MCF 10A (cell line): ENCODE measurements around the gene PDZRN3. TPM values are rescaled to one million over a fixed set of nuclear protein-coding genes. Genes with fewer than 3 reads are reported as not detected.

Source experiments
- BruUV-seq: library from RNA; stranded (reverse); fragments of 400-500 nt; replicated peaks from 2 replicates; lab custom pipeline; 2021; lab: Mats Ljungman, UMichigan
- CTCF ChIA-PET: fragments of 300-600 bp; sonication (Branson Sonifier 250); formaldehyde crosslinking; extraction: SDS; loops from one replicate; lab custom pipeline; 2021; ENCODE audit warnings: antibody characterized with exemption, inconsistent platforms; lab: Yijun Ruan, JAX
- POLR2A ChIA-PET: fragments of 300-600, 350-650 bp; sonication (Branson Sonifier 250); formaldehyde crosslinking; extraction: SDS; loops from one replicate; lab custom pipeline; 2020; ENCODE audit warnings: antibody characterized with exemption, inconsistent platforms; lab: Yijun Ruan, JAX
- DNase-seq: peaks from one replicate; pipeline ENCODE4 v3.0.0-alpha.2; 2018; ENCODE audit not compliant: unreplicated experiment
- H3K27ac Mint-ChIP-seq: one replicate; pipeline ENCODE4 v1.8.0; 2022; ENCODE audit warnings: mild to moderate bottlenecking, low read depth, mixed read lengths; ENCODE audit not compliant: unreplicated experiment
- H3K27me3 Mint-ChIP-seq: one replicate; pipeline ENCODE4 v1.8.0; 2022; ENCODE audit warnings: mixed read lengths; ENCODE audit not compliant: insufficient read depth, unreplicated experiment
- H3K36me3 Mint-ChIP-seq: one replicate; pipeline ENCODE4 v1.8.0; 2022; ENCODE audit warnings: mild to moderate bottlenecking, moderate library complexity, mixed read lengths; ENCODE audit not compliant: insufficient read depth, unreplicated experiment
- H3K4me1 Mint-ChIP-seq: one replicate; pipeline ENCODE4 v1.8.0; 2022; ENCODE audit warnings: mixed read lengths; ENCODE audit not compliant: insufficient read depth, unreplicated experiment
- H3K4me3 Mint-ChIP-seq: one replicate; pipeline ENCODE4 v1.8.0; 2022; ENCODE audit warnings: mild to moderate bottlenecking, moderate library complexity, mixed read lengths; ENCODE audit not compliant: unreplicated experiment
- H3K9me3 Mint-ChIP-seq: one replicate; pipeline ENCODE4 v1.8.0; 2022; ENCODE audit warnings: mixed read lengths; ENCODE audit not compliant: unreplicated experiment
- intact Hi-C: fragments of 100-400 bp; cut with micrococcal nuclease; formaldehyde crosslinking; loops from 2 replicates; pipeline ENCODE4 v1.14.1; 2022
- total RNA-seq: library from RNA; stranded (reverse); gene quantifications from 2 replicates; pipeline ENCODE4 v1.2.3, GENCODE V29; 2022
- TF ChIP-seq, protein P1 (sequence below): fragments of 200-600 bp; IDR thresholded peaks from one replicate; pipeline ENCODE4 v1.8.0; 2022; ENCODE audit warnings: antibody characterized with exemption, mild to moderate bottlenecking; ENCODE audit not compliant: unreplicated experiment

The PDZRN3 gene
- total RNA-seq, 1 experiment from 2014 or later = not detected

DNA sequence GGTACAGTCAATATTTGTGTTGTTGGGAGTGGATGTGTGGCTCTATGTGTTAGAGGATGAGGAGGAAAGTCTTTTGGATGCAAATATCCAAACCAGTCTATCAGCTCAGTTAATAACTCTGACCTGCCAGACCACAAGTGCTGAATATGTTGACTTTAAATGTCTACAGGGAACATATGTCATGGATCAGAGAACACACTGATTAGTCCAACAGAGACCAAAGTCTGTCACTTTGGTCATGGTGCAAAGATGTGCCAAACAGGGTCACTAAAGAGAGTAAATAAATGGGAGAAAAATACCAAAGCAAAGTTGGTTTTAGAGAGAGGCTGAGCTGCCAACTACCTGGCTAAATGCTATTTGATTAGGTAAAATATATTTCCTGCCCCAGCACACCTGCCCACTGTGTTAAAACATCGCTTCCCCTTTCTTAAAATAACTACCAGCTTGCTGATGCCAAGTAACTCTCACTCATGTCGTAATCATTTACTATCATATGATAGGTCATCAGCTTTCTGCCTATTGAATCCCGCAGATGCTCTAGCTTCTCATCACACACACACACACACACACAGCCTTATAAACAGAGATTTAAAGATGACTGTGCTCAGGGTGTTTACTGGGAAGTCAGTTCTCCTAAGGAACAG, 173.3 kb downstream of the PDZRN3 start:
- intact Hi-C loops = no loop called here
- Mint-ChIP-seq H3K27ac (no peak overlapping the region), H3K27me3 (no peaks in the 10 kb centered on the region), H3K4me1 (no peaks in the 10 kb centered on the region), H3K4me3 (no peak overlapping the region), H3K36me3 (no peaks in the 10 kb centered on the region), H3K9me3 (no peaks in the 10 kb centered on the region)
- BruUV-seq = no TSS peak
- CTCF ChIA-PET = interaction anchor here (0.9 to 2.5 kb wide), 4 partner anchors 51 to 396 kb away, joined by 3 to 12 read pairs (median 5); no protein-coding TSS in a partner anchor
- TF ChIP-seq, protein P1, sequence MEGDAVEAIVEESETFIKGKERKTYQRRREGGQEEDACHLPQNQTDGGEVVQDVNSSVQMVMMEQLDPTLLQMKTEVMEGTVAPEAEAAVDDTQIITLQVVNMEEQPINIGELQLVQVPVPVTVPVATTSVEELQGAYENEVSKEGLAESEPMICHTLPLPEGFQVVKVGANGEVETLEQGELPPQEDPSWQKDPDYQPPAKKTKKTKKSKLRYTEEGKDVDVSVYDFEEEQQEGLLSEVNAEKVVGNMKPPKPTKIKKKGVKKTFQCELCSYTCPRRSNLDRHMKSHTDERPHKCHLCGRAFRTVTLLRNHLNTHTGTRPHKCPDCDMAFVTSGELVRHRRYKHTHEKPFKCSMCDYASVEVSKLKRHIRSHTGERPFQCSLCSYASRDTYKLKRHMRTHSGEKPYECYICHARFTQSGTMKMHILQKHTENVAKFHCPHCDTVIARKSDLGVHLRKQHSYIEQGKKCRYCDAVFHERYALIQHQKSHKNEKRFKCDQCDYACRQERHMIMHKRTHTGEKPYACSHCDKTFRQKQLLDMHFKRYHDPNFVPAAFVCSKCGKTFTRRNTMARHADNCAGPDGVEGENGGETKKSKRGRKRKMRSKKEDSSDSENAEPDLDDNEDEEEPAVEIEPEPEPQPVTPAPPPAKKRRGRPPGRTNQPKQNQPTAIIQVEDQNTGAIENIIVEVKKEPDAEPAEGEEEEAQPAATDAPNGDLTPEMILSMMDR = no peak
- POLR2A ChIA-PET = no interaction called here
- DNase-seq = no peak

DNA sequence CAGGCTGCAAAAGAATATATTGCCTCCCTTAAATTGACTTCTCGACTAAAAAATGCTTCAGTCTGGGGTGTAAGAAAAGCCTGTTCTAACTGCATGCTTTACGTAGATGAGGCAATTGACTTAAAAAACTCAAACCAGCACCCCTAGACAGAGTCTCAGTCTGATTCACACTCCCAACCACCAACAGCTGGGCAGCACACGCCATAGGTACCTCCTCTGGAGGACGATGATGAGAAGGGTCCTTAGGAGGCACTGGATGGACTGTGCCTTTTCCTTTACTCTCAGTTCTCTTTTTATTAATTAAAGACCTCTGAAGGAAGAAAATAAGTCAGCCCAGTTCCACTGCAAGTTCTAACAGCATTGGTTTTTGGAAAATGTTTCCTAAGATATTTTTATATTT, 175.0 kb downstream of the PDZRN3 start:
- Mint-ChIP-seq H3K4me3 (no peak overlapping the region), H3K9me3 (no peaks in the 10 kb centered on the region), H3K4me1 (no peaks in the 10 kb centered on the region), H3K36me3 (no peaks in the 10 kb centered on the region), H3K27me3 (peaks cover 6% of the 10 kb centered on the region), H3K27ac (no peak overlapping the region)
- TF ChIP-seq, protein P1 = no peak
- no peak for DNase-seq
- ChIA-PET CTCF (interaction anchor here (0.5 to 2.5 kb wide), 3 partner anchors 53 to 399 kb away, joined by 3 to 12 read pairs (median 5); no protein-coding TSS in a partner anchor), POLR2A (interaction anchor here (0.5 kb wide), 1 partner anchor 17 kb away, joined by 6 read pairs; no protein-coding TSS in a partner anchor)
- intact Hi-C loops = no loop called here
- BruUV-seq = no TSS peak

DNA sequence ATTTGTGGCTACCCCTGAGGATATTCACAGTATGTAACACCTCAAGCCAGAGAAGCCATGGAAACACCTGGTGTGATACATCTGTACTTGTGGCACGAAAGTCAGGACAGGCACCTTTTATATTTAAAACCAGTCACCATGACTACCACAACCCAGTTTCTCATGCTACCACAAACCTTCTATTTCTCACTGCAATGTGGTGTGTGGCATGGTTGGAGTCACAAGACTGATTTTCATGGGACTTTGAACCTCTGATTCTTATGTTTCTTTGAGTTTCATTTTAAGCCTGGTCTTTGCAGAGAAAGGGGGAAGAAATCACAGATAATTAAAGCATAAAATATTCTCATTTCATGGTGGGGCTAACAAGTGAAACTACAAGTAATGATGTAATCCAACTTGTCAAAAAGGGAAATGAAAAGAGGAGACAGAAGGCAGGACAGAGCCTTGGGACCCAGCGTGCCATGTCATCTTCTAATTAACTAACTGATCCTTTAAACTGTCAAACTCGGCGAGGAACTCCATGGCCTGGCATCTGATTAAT, 175.9 kb downstream of the PDZRN3 start:
- CTCF ChIA-PET = interaction anchor here (1.1 to 1.5 kb wide), 2 partner anchors 16 to 400 kb away, joined by 5 read pairs; no protein-coding TSS in a partner anchor
- no peaks in the 10 kb centered on the region for H3K36me3 Mint-ChIP-seq

DNA sequence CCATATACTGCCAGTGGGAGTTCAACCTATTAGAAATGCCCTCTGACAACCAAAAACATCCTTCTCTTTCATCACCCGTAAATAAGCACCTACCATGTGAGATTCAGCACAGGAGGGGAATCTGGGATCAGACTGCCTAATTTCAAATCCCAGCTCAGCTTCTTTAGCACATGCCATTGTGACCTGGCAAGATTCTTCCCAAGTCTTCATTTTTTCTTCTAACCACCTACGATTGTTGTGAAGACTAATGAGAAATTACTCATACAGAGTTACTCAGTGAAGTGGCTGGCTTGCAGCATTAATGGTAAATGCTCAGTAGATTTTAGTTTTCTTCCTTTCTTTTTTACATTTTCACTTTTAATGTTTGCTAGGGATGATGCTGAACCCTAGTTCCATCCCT, 176.7 kb downstream of the PDZRN3 start:
- no peak overlapping the region for H3K27ac Mint-ChIP-seq
- no peaks in the 10 kb centered on the region for H3K36me3 Mint-ChIP-seq
- no peak for DNase-seq
- ChIA-PET POLR2A (interaction anchor here (0.7 kb wide), 1 partner anchor 248 kb away, joined by 5 read pairs; no protein-coding TSS in a partner anchor), CTCF (interaction anchor here (1.1 to 2.4 kb wide), 4 partner anchors 10 to 347 kb away, joined by 3 to 9 read pairs (median 6); no protein-coding TSS in a partner anchor)
- peaks cover 11% of the 10 kb centered on the region for H3K27me3 Mint-ChIP-seq
- intact Hi-C loops = no loop called here
- no peak overlapping the region for H3K4me3 Mint-ChIP-seq
- BruUV-seq = no TSS peak
- TF ChIP-seq, protein P1 = no peak
- H3K4me1 Mint-ChIP-seq = no peaks in the 10 kb centered on the region
- no peaks in the 10 kb centered on the region for H3K9me3 Mint-ChIP-seq

More for the DNA sequence above, 175.9 kb downstream of the PDZRN3 start:
- Mint-ChIP-seq H3K9me3 (no peaks in the 10 kb centered on the region), H3K4me1 (no peaks in the 10 kb centered on the region), H3K27ac (no peak overlapping the region), H3K27me3 (peaks cover 11% of the 10 kb centered on the region), H3K4me3 (no peak overlapping the region)
- no TSS peak for BruUV-seq
- POLR2A ChIA-PET = interaction anchor here (0.7 kb wide), 1 partner anchor 247 kb away, joined by 5 read pairs; no protein-coding TSS in a partner anchor
- intact Hi-C loops = no loop called here
- no peak for DNase-seq
- TF ChIP-seq, protein P1 = no peak
